ENCODE results near the gene CAMK1G.
A peak's percentile ranks its signal among the peaks of the same experiment; 100 is the strongest.

The CAMK1G gene

DNA sequence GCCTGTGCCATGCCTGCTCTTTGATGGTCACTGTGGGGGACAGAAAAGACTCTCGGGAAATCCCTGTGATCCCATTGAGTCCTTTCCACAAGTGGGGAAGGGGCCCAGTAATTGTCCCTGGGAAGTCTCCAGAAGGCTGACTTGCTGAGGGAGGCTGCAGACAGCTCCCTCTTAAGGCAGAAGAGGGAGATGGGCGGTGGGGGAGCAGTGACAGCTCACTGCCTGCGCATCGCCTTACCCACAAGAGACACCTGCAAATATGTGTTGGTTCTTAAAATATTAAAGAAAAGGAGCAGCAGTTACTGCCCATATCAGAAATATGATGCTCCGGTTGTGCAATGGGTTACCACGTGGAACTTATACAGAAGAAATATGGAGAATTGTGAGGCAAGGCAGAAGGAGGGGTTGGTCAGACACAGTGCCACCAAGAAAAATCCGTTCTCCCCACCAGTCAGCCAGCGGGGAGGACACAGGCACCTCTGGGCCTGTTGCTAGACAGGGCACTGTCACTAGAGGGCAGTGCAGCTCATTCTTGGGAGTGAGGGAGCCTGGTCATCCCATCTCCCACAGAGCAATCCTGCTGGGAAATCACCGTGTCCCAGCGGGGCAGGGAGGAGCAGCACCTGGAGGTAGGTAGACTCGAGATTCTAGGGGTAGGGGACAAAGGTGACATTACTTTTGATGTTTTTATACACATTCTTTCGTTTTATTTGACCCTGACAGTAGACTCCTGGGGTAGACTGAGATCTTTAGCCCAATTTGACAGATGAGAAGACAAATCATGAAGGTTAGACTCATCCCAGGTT is 6.9 kb upstream of the CAMK1G start:
- peak; percentile 76 for DNase-seq (ENCODE audit: low spot score)
- TF ChIP-seq, protein P1, sequence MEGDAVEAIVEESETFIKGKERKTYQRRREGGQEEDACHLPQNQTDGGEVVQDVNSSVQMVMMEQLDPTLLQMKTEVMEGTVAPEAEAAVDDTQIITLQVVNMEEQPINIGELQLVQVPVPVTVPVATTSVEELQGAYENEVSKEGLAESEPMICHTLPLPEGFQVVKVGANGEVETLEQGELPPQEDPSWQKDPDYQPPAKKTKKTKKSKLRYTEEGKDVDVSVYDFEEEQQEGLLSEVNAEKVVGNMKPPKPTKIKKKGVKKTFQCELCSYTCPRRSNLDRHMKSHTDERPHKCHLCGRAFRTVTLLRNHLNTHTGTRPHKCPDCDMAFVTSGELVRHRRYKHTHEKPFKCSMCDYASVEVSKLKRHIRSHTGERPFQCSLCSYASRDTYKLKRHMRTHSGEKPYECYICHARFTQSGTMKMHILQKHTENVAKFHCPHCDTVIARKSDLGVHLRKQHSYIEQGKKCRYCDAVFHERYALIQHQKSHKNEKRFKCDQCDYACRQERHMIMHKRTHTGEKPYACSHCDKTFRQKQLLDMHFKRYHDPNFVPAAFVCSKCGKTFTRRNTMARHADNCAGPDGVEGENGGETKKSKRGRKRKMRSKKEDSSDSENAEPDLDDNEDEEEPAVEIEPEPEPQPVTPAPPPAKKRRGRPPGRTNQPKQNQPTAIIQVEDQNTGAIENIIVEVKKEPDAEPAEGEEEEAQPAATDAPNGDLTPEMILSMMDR (IDR thresholded peaks at IDR 0.05; ENCODE audit: borderline replicate concordance, control extremely low read depth, extremely low read depth, insufficient read depth, missing control alignments), result peak; percentile 97
- in situ Hi-C loops (cut with MboI; ENCODE audit: low sequenced_read_pairs, unreplicated experiment), result loop anchor here (10.0 kb wide), 2 partner anchors 48 to 118 kb away; no protein-coding TSS in a partner anchor

DNA sequence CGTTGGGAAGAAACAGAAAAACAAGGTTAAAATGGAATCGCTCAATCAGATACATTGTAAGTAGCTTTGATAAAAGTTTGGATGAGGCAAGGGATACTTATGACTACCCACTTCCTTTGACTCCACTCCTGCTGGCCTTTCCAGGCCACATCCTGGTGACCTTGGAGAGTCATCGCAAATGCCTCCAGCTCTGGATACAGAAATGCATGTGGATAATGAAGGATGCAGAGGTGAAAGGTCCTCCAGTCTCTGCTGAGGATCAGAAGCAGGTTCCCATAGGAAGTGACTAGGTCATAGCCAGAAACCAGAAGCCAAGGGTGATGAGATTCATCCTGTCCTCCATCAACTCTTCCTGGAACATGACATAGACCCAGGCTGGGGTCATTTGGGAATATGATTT is 6.2 kb upstream of the CAMK1G start:
- TF ChIP-seq, protein P1 (IDR thresholded peaks at IDR 0.05; ENCODE audit: borderline replicate concordance, control extremely low read depth, extremely low read depth, insufficient read depth, missing control alignments), result no peak
- DNase-seq (ENCODE audit: low spot score), result no peak
- in situ Hi-C loops (cut with MboI; ENCODE audit: low sequenced_read_pairs, unreplicated experiment), result loop anchor here (10.0 kb wide), 2 partner anchors 47 to 117 kb away; no protein-coding TSS in a partner anchor

DNA sequence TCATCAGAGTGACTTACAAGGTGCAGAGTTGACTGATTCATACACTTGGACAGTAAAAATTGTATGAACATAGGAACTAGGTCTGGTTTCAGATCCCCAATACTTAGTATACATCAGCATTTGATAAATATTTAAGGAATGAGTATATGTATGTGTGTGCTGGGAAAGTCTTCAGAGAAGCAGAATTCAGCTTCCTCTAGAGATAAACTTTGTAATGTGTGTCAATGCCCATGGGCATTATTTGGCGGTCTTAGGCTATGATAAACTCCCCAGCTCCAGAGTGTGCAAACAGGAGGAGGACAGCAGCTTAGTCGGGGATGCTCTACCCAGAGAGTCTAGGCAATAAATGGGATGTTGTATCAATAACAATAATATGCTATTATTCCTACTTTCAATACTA is 2.9 kb upstream of the CAMK1G start:
- TF ChIP-seq, protein P1 (IDR thresholded peaks at IDR 0.05; ENCODE audit: borderline replicate concordance, control extremely low read depth, extremely low read depth, insufficient read depth, missing control alignments), result no peak
- in situ Hi-C loops (cut with MboI; ENCODE audit: low sequenced_read_pairs, unreplicated experiment), result no loop called here
- DNase-seq (ENCODE audit: low spot score), result no peak

DNA sequence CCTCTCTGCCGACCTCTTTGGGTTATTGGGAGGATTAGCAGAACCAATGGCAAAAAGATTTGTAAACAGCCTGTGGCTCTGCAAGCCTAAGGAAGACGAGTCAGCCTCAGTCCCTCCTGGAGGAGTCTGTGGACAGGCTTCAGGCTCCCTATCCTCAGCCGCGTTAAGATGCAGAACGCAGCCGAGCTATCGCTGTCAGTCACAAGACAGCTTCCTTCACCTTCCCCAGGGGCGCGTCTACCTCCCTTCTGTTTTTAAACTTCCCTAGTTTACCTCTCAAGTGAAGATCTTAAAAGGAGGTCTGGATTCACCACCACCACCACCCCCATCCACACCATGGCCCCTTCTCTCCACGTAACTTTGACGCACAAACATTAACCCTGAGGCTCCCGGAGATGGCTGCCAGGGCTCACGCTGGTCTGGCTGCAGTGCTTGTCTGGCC is 738 bp downstream of the CAMK1G start:
- in situ Hi-C loops (cut with MboI; ENCODE audit: low sequenced_read_pairs, unreplicated experiment), result no loop called here
- TF ChIP-seq, protein P1 (IDR thresholded peaks at IDR 0.05; ENCODE audit: borderline replicate concordance, control extremely low read depth, extremely low read depth, insufficient read depth, missing control alignments), result no peak
- DNase-seq (ENCODE audit: low spot score), result no peak

DNA sequence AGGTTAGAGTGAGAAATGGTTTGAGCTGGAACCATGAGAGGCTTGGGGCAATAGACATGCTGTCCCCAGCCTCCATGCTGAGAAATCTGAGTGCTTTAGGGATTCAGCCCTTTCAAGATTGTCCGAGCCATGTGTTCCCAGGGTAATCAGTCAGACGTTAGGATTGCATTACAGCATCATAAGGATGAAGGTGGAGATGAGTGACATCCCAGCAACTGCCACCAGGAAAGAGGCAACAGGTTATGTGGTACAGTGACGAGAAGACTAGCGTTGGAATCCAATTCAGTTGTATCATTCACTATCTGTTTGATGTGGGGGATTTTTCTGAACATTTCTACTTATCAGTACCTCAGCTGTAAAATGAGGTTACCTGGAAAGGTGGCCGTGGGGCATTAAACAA is 1.7 kb downstream of the CAMK1G start:
- TF ChIP-seq, protein P1 (IDR thresholded peaks at IDR 0.05; ENCODE audit: borderline replicate concordance, control extremely low read depth, extremely low read depth, insufficient read depth, missing control alignments), result no peak
- in situ Hi-C loops (cut with MboI; ENCODE audit: low sequenced_read_pairs, unreplicated experiment), result no loop called here
- no peak for DNase-seq (ENCODE audit: low spot score)

DNA sequence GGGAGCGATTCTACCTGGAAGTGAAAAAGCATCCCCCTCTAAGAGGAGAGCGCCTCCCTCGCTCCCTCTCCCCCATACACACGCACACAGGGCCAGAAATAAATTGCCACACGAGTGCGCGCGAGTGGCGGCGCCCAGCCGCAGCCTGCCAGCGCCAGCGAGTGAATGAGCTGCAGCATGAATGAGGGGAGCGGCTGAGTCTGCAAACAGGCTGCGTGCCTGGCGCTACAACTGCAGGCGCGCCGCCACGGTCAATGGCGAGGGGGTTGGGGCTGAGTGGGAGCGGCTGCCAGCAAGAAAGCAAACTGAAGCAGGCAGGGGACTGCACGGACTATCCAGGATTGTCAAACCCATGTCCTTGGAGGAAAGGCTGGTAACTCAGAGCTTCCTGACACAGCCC is 2.2 kb downstream of the CAMK1G start:
- peak; percentile 32 for DNase-seq (ENCODE audit: low spot score)
- TF ChIP-seq, protein P1 (IDR thresholded peaks at IDR 0.05; ENCODE audit: borderline replicate concordance, control extremely low read depth, extremely low read depth, insufficient read depth, missing control alignments), result no peak
- in situ Hi-C loops (cut with MboI; ENCODE audit: low sequenced_read_pairs, unreplicated experiment), result no loop called here

Data from GM13976 (cell line).